Mesothelial cell of epicardium (in vitro differentiated cells): ENCODE measurements around the gene MYO15B. TPM values are rescaled to one million over a fixed set of nuclear protein-coding genes. Genes with fewer than 3 reads are reported as not detected.

Experiments used
- DNase-seq, 2 experiments: peaks; one replicate each; pipeline ENCODE4 v3.0.0; 2021; ENCODE audit warnings: low spot score in 2 of 2; ENCODE audit not compliant: unreplicated experiment in 2 of 2
- H3K27ac Mint-ChIP-seq: 2 replicates; pipeline ENCODE4 v1.8.0; 2021; ENCODE audit warnings: mixed read lengths
- H3K27me3 Mint-ChIP-seq: 2 replicates; pipeline ENCODE4 v1.8.0; 2021; ENCODE audit warnings: low read depth, mixed read lengths
- H3K36me3 Mint-ChIP-seq: 2 replicates; pipeline ENCODE4 v1.8.0; 2021; ENCODE audit warnings: mixed read lengths
- H3K4me1 Mint-ChIP-seq: 2 replicates; pipeline ENCODE4 v1.8.0; 2021; ENCODE audit warnings: mixed read lengths
- H3K4me3 Mint-ChIP-seq: 2 replicates; pipeline ENCODE4 v1.8.0; 2021; ENCODE audit warnings: mild to moderate bottlenecking, moderate library complexity, mixed read lengths
- H3K9me3 Mint-ChIP-seq: 2 replicates; pipeline ENCODE4 v1.8.0; 2021; ENCODE audit warnings: mixed read lengths
- total RNA-seq: library from RNA; stranded (reverse); gene quantifications from 3 replicates; pipeline ENCODE4 v1.2.1, GENCODE V29; 2021
- TF ChIP-seq, protein P1 (sequence below): fragments of 200-600 bp; sonication (generic); IDR thresholded peaks from one replicate; pipeline ENCODE4 v1.5.0; 2021; ENCODE audit warnings: antibody characterized with exemption; ENCODE audit not compliant: unreplicated experiment

Gene MYO15B
- total RNA-seq, 1 donor from 2014 or later = 281 TPM

DNA sequence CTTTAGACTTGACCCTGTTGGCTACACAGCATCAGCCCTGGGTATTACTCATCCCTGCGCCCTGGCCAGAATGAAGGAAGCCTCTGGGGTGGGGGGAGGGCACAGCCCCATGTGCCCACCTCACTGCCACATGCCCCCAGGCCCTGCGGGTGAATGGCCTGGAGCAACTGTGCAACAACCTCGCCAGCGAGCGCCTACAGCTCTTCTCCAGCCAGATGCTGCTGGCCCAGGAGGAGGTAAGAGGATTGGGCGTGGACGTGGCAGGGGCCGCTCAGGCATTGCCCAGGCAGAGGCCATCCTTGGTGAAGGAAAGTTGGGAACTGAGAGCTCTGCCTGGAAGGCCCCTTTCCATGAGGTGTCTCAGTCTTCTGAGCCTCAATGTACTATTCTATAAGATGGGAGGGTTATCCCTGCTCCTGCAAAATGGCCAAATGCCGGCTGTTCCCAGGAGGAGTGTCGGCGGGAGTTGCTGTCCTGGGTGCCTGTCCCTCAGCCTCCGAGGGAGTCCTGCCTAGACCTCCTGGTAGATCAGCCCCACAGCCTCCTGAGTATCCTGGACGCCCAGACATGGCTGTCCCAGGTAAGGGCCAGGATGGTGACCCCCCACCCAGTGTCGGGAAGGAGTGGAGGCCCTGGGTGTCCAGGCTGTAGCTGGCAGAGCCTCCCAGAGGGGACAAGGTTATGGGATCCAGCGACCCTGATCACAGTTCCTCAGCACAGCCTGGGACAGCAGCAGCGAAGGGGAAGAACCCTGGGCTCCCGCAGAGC, 8.9 kb downstream of the MYO15B start:
- no peak overlapping the region for H3K4me3 Mint-ChIP-seq
- H3K36me3 Mint-ChIP-seq = no peaks in the 10 kb centered on the region
- no peaks in the 10 kb centered on the region for H3K9me3 Mint-ChIP-seq
- TF ChIP-seq, protein P1, sequence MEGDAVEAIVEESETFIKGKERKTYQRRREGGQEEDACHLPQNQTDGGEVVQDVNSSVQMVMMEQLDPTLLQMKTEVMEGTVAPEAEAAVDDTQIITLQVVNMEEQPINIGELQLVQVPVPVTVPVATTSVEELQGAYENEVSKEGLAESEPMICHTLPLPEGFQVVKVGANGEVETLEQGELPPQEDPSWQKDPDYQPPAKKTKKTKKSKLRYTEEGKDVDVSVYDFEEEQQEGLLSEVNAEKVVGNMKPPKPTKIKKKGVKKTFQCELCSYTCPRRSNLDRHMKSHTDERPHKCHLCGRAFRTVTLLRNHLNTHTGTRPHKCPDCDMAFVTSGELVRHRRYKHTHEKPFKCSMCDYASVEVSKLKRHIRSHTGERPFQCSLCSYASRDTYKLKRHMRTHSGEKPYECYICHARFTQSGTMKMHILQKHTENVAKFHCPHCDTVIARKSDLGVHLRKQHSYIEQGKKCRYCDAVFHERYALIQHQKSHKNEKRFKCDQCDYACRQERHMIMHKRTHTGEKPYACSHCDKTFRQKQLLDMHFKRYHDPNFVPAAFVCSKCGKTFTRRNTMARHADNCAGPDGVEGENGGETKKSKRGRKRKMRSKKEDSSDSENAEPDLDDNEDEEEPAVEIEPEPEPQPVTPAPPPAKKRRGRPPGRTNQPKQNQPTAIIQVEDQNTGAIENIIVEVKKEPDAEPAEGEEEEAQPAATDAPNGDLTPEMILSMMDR = no peak
- no peak overlapping the region for H3K27ac Mint-ChIP-seq
- H3K4me1 Mint-ChIP-seq = no peaks in the 10 kb centered on the region
- no peak for DNase-seq
- H3K27me3 Mint-ChIP-seq = no peaks in the 10 kb centered on the region

DNA sequence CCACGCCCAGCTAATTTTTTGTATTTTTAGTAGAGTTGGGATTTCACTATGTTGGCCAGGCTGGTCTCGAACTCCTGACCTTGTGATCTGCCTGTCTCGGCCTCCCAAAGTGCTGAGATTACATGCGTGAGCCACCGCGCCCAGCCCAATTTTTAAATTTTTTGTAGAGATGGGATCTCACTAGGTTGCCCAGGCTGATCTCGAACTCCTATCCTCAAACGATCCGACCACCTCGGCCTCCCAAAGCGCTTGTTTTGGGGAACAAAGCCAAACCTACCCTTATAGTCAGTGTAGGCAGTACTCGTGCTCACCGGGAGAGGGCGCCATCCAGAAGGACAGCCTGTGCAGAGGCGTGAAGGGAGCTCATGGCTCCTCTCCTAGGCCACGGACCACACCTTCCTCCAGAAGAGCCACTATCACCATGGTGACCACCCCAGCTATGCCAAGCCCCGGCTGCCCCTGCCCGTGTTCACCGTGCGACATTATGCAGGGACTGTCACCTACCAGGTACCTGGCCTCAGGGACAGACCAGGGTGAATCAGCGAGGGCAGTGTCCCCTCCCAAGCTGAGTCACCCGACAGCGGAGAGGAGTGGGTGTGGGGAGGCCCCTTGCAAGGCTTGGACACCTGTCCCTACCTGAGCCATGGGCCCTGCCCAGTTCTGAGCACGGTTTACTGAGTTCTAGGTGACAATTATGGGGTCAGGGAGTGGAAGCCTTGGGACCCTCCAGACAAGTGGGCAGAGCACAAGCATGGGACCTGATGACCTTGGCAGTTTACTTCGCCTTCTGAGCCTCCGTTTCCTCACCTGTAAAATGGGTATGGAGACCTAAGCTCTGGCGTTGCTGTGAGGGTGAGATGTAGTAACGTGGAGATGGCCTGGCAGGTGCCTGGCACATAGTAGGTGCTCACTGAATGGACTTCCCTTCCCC, 13.7 kb downstream of the MYO15B start:
- DNase-seq = peak in 1 of 2 experiments; percentile 66
- Mint-ChIP-seq H3K27ac (no peak overlapping the region), H3K4me3 (no peak overlapping the region), H3K27me3 (no peaks in the 10 kb centered on the region), H3K4me1 (no peaks in the 10 kb centered on the region), H3K36me3 (no peaks in the 10 kb centered on the region), H3K9me3 (no peaks in the 10 kb centered on the region)
- TF ChIP-seq, protein P1 = peak; percentile 72

DNA sequence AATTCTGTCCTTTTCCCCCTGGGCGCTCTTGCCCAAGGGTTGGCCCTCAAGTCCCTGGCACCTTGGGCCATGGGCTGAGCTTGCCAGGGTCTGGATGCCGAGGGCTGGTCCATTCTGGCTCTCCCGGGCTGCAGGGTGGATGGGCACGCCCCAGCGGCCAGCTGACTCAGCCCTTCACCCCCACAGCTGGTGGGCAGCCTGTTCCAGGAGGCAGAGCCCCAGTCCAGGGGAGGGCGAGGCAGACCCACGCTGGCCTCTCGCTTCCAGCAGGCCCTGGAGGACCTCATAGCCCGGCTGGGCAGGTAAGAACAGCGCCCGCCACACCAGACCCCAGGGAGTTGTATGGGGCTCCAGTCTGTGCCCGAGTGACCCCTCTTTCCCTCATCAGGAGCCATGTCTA, 15.0 kb downstream of the MYO15B start:
- H3K36me3 Mint-ChIP-seq = no peaks in the 10 kb centered on the region
- TF ChIP-seq, protein P1 = no peak
- no peak overlapping the region for H3K4me3 Mint-ChIP-seq
- H3K9me3 Mint-ChIP-seq = no peaks in the 10 kb centered on the region
- H3K4me1 Mint-ChIP-seq = no peaks in the 10 kb centered on the region
- no peaks in the 10 kb centered on the region for H3K27me3 Mint-ChIP-seq
- no peak for DNase-seq
- H3K27ac Mint-ChIP-seq = no peak overlapping the region

DNA sequence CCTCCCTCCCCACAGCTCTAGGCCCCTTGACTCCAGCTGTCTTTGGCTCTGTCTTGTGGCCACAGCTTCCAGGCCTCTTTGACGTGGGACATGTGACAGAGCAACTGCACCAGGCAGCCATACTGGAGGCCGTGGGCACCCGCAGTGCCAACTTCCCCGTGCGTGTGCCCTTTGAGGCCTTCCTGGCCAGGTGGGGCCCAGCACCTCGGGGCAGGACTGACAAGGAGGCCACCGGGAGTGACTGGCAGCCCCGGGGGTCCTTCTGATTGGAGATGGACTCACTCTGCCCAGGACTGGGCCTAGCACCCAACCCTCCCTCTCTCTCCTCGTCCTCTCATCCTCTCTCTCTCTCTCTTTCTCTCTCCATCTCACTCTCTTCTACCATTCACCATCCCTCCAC, 15.5 kb downstream of the MYO15B start:
- no peaks in the 10 kb centered on the region for H3K4me1 Mint-ChIP-seq
- no peaks in the 10 kb centered on the region for H3K36me3 Mint-ChIP-seq
- DNase-seq = no peak
- peak overlapping the region; percentile 5 for H3K27ac Mint-ChIP-seq
- H3K27me3 Mint-ChIP-seq = no peaks in the 10 kb centered on the region
- H3K9me3 Mint-ChIP-seq = no peaks in the 10 kb centered on the region
- H3K4me3 Mint-ChIP-seq = no peak overlapping the region
- TF ChIP-seq, protein P1 = no peak

DNA sequence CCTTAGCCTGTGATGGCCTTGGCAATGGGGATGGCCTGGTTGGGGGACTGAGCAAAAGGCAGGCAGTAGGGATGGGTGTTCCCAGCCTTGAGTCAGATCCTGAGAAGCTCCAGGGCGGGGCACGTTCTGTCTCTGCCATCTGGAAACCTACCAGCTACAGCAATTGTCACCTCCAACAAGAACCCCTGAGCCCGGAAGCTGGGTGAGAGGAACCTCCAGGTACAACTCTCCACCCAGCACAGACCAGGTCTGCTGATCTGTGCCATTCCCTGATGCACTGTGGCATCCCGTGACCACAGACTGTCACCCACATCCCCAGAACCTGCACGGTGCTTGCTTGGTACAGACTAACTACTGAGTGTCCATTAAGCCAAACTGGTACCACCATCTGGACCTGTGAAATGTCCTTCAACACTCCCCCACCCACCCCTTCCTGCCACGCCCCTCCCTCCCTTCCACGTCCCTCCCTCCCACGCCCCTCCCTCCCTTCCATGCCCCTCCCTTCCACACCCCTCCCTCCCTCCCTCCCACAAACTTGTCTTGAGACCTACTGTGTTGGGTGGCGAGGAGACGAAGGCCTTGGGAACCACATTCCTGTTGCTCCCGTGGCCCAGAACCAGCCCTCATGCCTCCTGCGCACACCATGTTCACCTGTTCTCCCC, 16.6 kb downstream of the MYO15B start:
- H3K36me3 Mint-ChIP-seq = no peaks in the 10 kb centered on the region
- H3K27me3 Mint-ChIP-seq = no peaks in the 10 kb centered on the region
- no peak for DNase-seq
- no peaks in the 10 kb centered on the region for H3K4me1 Mint-ChIP-seq
- no peaks in the 10 kb centered on the region for H3K9me3 Mint-ChIP-seq
- TF ChIP-seq, protein P1 = no peak
- no peak overlapping the region for H3K4me3 Mint-ChIP-seq
- no peak overlapping the region for H3K27ac Mint-ChIP-seq
